Osteoblast (primary cell): ENCODE results near the gene CCDC184. TPM values are rescaled to one million over a fixed set of nuclear protein-coding genes. Genes with fewer than 3 reads are reported as not detected.

Experiments
- DNase-seq: peaks from one replicate; pipeline ENCODE4 v3.0.0; 2011; ENCODE audit warnings: low spot score, mixed read lengths; ENCODE audit not compliant: insufficient read length; ENCODE audit errors: missing footprints
- H2AFZ ChIP-seq: 2 replicates; pipeline ENCODE4 v1.6.0; 2011; ENCODE audit warnings: mild to moderate bottlenecking, low read length
- H3K27ac ChIP-seq: 2 replicates; pipeline ENCODE4 v1.5.1; 2011; ENCODE audit warnings: mild to moderate bottlenecking, low read depth, low read length, moderate library complexity
- H3K27me3 ChIP-seq: 2 replicates; pipeline ENCODE4 v1.6.0; 2012; ENCODE audit warnings: mild to moderate bottlenecking, control low read depth, inconsistent platforms, low read length, moderate library complexity; ENCODE audit not compliant: insufficient read depth
- H3K36me3 ChIP-seq: 2 replicates; pipeline ENCODE4 v1.5.1; 2011; ENCODE audit warnings: mild to moderate bottlenecking, low read length, control low read depth, moderate library complexity; ENCODE audit not compliant: insufficient read depth
- H3K4me1 ChIP-seq: 2 replicates; pipeline ENCODE4 v1.5.1; 2011; ENCODE audit warnings: mild to moderate bottlenecking, low read length, control low read depth, moderate library complexity; ENCODE audit not compliant: insufficient read depth
- H3K4me2 ChIP-seq: 2 replicates; pipeline ENCODE4 v1.6.0; 2011; ENCODE audit warnings: mild to moderate bottlenecking, low read length; ENCODE audit not compliant: insufficient read depth
- H3K4me3 ChIP-seq: fragments of 200-600 bp; sonication (generic); 3 replicates; pipeline ENCODE4 v1.5.1; 2012; ENCODE audit warnings: mild to moderate bottlenecking, low read length, inconsistent platforms; ENCODE audit not compliant: insufficient read depth
- H3K79me2 ChIP-seq: 2 replicates; pipeline ENCODE4 v1.6.0; 2012; ENCODE audit warnings: mild to moderate bottlenecking, low read length, control low read depth, inconsistent platforms; ENCODE audit not compliant: insufficient read depth
- H3K9me3 ChIP-seq: 2 replicates; pipeline ENCODE4 v1.5.1; 2011; ENCODE audit warnings: low read depth, low read length, control low read depth
- H4K20me1 ChIP-seq: 2 replicates; pipeline ENCODE4 v1.6.0; 2012; ENCODE audit warnings: mild to moderate bottlenecking, low read length, control low read depth; ENCODE audit not compliant: insufficient read depth
- total RNA-seq: library from RNA; depleted of rRNA; stranded (reverse); fragments of >200 nt; gene quantifications from 2 replicates; pipeline ENCODE4 v1.2.3, GENCODE V29; 2012
- TF ChIP-seq, protein P1 (sequence below): IDR thresholded peaks from 2 replicates; pipeline ENCODE4 v1.5.1; 2011; ENCODE audit warnings: mild to moderate bottlenecking, low read depth, low read length, moderate library complexity; ENCODE audit errors: extremely low read depth

Gene CCDC184
- total RNA-seq, 1 donor, result under 0.01 TPM

DNA sequence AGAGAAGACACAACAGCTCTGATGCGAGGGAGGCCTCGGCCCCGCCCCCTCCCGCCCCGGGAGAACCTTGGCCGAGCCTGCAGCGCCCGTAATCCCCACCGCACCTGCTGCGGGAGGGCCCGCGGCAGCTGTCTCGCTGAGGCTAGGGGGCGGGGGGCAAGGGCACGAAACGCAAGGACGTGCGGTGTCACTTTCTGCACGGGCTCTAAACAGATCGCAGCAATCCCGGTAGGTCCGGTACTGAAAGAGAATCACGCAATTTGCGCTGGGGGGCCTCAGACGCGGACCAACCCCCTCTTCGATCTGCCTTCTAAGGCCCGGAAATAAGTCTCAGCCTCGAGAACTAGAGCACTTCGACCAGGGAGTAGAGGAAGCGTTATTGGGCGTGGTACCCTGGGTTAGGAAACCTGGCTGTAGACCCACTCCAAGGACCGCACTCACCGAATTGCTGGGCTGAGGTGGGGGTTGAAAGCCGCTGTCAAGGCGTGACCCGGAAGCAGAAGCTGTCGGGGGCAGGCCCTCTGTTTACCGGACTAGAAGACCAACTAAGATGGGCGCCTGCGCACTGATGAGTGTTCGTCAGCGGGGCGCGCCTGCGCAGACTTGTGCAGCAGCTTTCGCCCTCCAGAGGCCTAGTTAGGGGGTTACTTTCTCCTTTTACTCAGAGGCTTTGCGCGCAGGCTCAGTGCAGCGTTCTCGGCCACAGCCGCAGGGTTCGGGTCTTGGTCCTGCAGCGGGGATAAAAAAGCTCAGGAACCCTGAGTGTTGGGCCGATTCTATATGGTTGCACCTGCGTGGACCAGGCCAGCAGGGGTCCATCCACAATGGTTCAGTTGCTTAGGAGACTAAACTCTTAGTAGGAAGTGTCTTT lies 26.2 kb upstream of the CCDC184 start, which contains the start of gene ASB8:
ASB8 (minus strand) TSS at position 498 of the 871 bp plus-strand sequence. CDS start 4,019 bp downstream, outside the sequence.
- H4K20me1 ChIP-seq, result peaks cover 2% of the 10 kb centered on the region
- H3K36me3 ChIP-seq, result peaks cover 8% of the 10 kb centered on the region
- H3K4me1 ChIP-seq, result peaks cover 11% of the 10 kb centered on the region
- peaks cover 28% of the 10 kb centered on the region for H3K79me2 ChIP-seq
- peak within 1 kb of the TSS; percentile 92 for H3K4me2 ChIP-seq
- TF ChIP-seq, protein P1, sequence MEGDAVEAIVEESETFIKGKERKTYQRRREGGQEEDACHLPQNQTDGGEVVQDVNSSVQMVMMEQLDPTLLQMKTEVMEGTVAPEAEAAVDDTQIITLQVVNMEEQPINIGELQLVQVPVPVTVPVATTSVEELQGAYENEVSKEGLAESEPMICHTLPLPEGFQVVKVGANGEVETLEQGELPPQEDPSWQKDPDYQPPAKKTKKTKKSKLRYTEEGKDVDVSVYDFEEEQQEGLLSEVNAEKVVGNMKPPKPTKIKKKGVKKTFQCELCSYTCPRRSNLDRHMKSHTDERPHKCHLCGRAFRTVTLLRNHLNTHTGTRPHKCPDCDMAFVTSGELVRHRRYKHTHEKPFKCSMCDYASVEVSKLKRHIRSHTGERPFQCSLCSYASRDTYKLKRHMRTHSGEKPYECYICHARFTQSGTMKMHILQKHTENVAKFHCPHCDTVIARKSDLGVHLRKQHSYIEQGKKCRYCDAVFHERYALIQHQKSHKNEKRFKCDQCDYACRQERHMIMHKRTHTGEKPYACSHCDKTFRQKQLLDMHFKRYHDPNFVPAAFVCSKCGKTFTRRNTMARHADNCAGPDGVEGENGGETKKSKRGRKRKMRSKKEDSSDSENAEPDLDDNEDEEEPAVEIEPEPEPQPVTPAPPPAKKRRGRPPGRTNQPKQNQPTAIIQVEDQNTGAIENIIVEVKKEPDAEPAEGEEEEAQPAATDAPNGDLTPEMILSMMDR, result peak; percentile 46
- peak within 1 kb of the TSS; percentile 96 for H2AFZ ChIP-seq
- peaks cover 4% of the 10 kb centered on the region for H3K27me3 ChIP-seq
- H3K27ac ChIP-seq, result peak within 1 kb of the TSS; percentile 62
- no peaks in the 10 kb centered on the region for H3K9me3 ChIP-seq
- H3K4me3 ChIP-seq, result peak within 1 kb of the TSS; percentile 94
- DNase-seq, result peak; percentile 96

DNA sequence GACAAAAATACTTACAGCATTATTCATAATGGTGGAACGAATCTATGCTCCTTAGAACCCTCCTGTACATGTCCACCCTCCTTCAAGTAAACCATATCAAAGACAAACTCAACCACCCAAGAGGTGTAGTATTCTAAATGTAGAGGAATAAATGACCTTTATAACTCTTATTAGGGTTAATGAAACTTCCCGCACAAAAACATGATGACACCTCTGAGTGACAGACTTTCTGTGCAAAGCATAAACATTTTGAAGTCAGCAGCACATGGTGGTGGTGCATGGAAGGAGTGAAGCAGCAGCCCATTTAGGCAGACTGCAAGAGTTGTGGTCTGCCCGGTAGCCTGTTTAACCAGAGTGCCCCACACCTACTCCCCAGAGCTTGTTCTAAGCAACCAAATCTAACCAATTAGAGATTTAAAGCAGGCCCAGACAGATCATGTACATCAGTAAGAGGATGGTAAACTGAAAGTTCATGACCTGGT lies 25.5 kb upstream of the CCDC184 start:
- Histone ChIP-seq H3K4me3 (peak overlapping the region; percentile 94), H3K36me3 (peaks cover 5% of the 10 kb centered on the region), H3K79me2 (peaks cover 28% of the 10 kb centered on the region), H3K9me3 (no peaks in the 10 kb centered on the region), H4K20me1 (peaks cover 2% of the 10 kb centered on the region), H3K27ac (peak overlapping the region; percentile 62), H3K4me2 (peak overlapping the region; percentile 92), H3K27me3 (peaks cover 6% of the 10 kb centered on the region), H3K4me1 (peaks cover 11% of the 10 kb centered on the region), H2AFZ (peak overlapping the region; percentile 96)
- no peak for DNase-seq
- TF ChIP-seq, protein P1, result no peak

DNA sequence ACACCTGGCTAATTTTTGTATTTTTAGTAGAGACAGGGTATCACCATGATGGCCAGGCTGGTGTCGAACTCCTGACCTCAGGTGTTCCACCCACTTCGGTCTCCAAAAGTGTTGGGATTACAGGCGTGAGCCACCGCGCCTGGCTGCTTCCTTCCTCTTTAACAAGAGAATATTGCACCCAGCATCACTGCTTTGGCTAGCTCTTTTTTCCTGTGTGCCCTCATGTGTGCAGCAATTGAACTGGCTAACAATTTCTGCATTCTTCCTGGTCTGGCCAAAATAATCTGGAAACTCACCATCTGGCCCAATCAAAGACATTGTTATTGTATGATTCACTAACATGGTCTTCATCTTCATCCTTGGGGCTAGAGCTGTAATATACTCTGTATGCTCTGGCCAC lies 23.4 kb upstream of the CCDC184 start:
- Histone ChIP-seq H3K4me1 (peaks cover 11% of the 10 kb centered on the region), H2AFZ (no peak overlapping the region), H3K27me3 (peaks cover 8% of the 10 kb centered on the region), H3K36me3 (no peaks in the 10 kb centered on the region), H4K20me1 (peaks cover 2% of the 10 kb centered on the region), H3K9me3 (no peaks in the 10 kb centered on the region), H3K79me2 (peaks cover 18% of the 10 kb centered on the region), H3K4me3 (no peak overlapping the region), H3K4me2 (no peak overlapping the region), H3K27ac (no peak overlapping the region)
- DNase-seq, result no peak
- TF ChIP-seq, protein P1, result no peak

DNA sequence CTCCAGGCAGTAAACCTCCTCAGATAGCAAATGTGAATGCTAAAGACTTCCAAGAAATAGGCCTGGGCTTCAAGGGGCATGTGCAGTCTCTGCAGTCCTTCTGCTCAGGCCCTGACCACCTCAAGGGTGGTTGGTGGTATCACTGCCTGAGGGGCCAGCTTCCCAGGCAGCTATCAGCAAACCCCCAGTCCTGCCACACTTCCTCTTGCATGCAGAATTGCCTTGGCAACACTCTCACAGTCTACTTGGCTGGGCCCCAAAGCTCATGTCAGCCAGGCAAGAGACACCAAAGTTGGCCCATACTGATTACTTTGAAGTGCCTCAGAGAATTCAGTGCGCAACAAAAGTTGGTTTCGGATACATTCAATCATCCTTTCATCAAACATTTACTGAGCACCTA lies 22.6 kb upstream of the CCDC184 start:
- Histone ChIP-seq H4K20me1 (peaks cover 2% of the 10 kb centered on the region), H3K9me3 (no peaks in the 10 kb centered on the region), H3K27me3 (peaks cover 9% of the 10 kb centered on the region), H3K79me2 (peaks cover 15% of the 10 kb centered on the region), H2AFZ (no peak overlapping the region), H3K4me3 (no peak overlapping the region), H3K36me3 (no peaks in the 10 kb centered on the region), H3K4me2 (no peak overlapping the region), H3K4me1 (peaks cover 11% of the 10 kb centered on the region), H3K27ac (no peak overlapping the region)
- TF ChIP-seq, protein P1, result no peak
- DNase-seq, result no peak
